ENCODE measurements around the gene VEGFB. TPM values are rescaled to one million over a fixed set of nuclear protein-coding genes. Genes with fewer than 3 reads are reported as not detected.
A peak's percentile ranks its signal among the peaks of the same experiment; 100 is the strongest.

VEGFB gene
- total RNA-seq, 1 donor from 2014 or later, result 172 TPM

GRCh38 chr11:64208796-64209562 lies 25.4 kb upstream of the VEGFB start:
- H3K4me3 ChIP-seq, result no peak overlapping the region
- peak; percentile 63 for DNase-seq
- no peaks in the 10 kb centered on the region for H3K27me3 ChIP-seq
- intact Hi-C loops (cut with DNase I), result no loop called here
- H3K9me3 ChIP-seq, result no peaks in the 10 kb centered on the region
- H3K4me1 ChIP-seq, result peaks cover 47% of the 10 kb centered on the region
- no peak for TF ChIP-seq CTCF (IDR thresholded peaks at IDR 0.05)
- peak overlapping the region; percentile 17 for H3K27ac ChIP-seq
- no peak for ATAC-seq
- peaks cover 10% of the 10 kb centered on the region for H3K36me3 ChIP-seq

- Histone ChIP-seq H3K27me3 (no peaks in the 10 kb centered on the region), H3K4me1 (peaks cover 42% of the 10 kb centered on the region), H3K36me3 (peaks cover 7% of the 10 kb centered on the region), H3K4me3 (no peak overlapping the region), H3K27ac (no peak overlapping the region), H3K9me3 (no peaks in the 10 kb centered on the region)
- ATAC-seq (no peak), DNase-seq (peak; percentile 65)
- intact Hi-C loops (cut with DNase I), result no loop called here
- no peak for TF ChIP-seq CTCF (IDR thresholded peaks at IDR 0.05)
Observed at GRCh38 chr11:64209563-64209843, 24.9 kb upstream of the VEGFB start.

- no peaks in the 10 kb centered on the region for H3K9me3 ChIP-seq
- intact Hi-C loops (cut with DNase I), result no loop called here
Observed at GRCh38 chr11:64210301-64211020, 23.9 kb upstream of the VEGFB start.

GRCh38 chr11:64211181-64211872 lies 23.1 kb upstream of the VEGFB start:
- H3K9me3 ChIP-seq, result no peaks in the 10 kb centered on the region
- no peak for TF ChIP-seq CTCF (IDR thresholded peaks at IDR 0.05)
- DNase-seq (no peak), ATAC-seq (no peak)
- H3K4me3 ChIP-seq, result no peak overlapping the region
- intact Hi-C loops (cut with DNase I), result no loop called here
- no peak overlapping the region for H3K27ac ChIP-seq
- peaks cover 25% of the 10 kb centered on the region for H3K4me1 ChIP-seq
- H3K36me3 ChIP-seq, result peaks cover 7% of the 10 kb centered on the region
- no peaks in the 10 kb centered on the region for H3K27me3 ChIP-seq

More at GRCh38 chr11:64210301-64211020, 23.9 kb upstream of the VEGFB start:
- no peak for TF ChIP-seq CTCF (IDR thresholded peaks at IDR 0.05)
- H3K36me3 ChIP-seq, result peaks cover 7% of the 10 kb centered on the region
- H3K27me3 ChIP-seq, result no peaks in the 10 kb centered on the region
- ATAC-seq, result no peak
- no peak overlapping the region for H3K27ac ChIP-seq
- H3K4me3 ChIP-seq, result no peak overlapping the region
- peaks cover 33% of the 10 kb centered on the region for H3K4me1 ChIP-seq
- DNase-seq, result peak; percentile 62

- DNase-seq (no peak), ATAC-seq (no peak)
- intact Hi-C loops (cut with DNase I), result no loop called here
- Histone ChIP-seq H3K27ac (no peak overlapping the region), H3K4me3 (no peak overlapping the region), H3K4me1 (no peaks in the 10 kb centered on the region), H3K27me3 (no peaks in the 10 kb centered on the region), H3K9me3 (no peaks in the 10 kb centered on the region), H3K36me3 (peaks cover 34% of the 10 kb centered on the region)
- TF ChIP-seq CTCF (IDR thresholded peaks at IDR 0.05), result no peak
Observed at GRCh38 chr11:64216879-64217278, 17.5 kb upstream of the VEGFB start.
